Suprapubic skin (tissue), 3 donors: ENCODE results near the gene WNT9A.

Experiments
- POLR2A ChIP-seq, 2 donors: fragments of 450-650 bp; IDR thresholded peaks; one replicate each; pipeline ENCODE4 v1.6.1; 2017; ENCODE audit warnings: antibody characterized with exemption in 2 of 2, mild to moderate bottlenecking in 2 of 2, moderate library complexity in 2 of 2
- TF ChIP-seq, protein P1 (sequence below), 2 donors: fragments of 200-600 bp in 1 of 2; fragments of 450-650 bp in 1 of 2; sonication (generic) in 1 of 2; IDR thresholded peaks; one replicate each; pipeline ENCODE4 v1.5.1; 2016 to 2019; ENCODE audit warnings: antibody characterized with exemption in 2 of 2, mild to moderate bottlenecking in 1 of 2, moderate library complexity in 1 of 2

DNA sequence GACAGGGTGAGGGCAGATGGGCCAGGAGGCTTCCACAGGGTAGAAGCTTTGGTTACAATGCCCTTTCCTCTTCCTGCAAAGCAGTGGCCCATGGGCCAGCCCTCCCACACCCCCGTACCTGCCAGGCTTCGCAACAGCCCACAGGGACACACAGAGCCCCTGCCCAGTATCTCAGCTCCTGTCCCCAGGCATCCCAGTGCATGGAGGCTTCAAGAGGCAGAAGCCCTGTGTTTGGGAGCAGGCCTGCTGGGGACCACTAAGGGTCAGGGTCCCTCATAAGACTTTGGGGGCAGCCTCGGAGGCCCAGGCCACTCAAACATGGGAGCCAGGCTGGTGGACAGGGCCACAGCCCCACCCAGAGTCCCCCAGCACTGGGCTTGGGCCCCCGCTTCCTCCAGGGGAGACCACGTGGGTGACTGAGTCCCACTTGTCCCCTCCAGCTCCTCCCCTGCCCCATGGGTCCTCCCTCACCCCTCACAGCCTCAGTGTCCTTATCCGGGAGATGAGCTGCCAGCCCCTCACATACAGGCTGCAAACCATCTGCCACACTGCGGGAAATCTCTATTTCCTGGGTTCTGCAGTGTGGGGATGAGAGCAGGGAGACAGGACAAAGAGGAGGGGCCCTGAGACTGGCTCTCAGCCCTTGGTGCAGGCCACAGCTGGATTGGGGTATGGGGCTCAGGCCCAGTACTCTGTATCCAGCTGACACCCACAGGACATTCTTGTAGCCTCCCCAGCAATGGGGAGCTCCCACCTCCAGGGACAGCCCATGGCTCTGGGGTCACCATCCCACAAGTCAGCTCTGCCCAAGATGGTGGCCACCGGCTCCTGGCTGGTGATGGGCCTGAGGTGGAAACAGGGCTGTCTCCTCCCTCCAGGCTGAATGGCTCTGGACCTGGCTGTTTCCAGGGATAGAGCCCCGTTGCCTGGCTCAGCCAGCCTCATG lies 50.7 kb downstream of the WNT9A start:
- TF ChIP-seq, protein P1, sequence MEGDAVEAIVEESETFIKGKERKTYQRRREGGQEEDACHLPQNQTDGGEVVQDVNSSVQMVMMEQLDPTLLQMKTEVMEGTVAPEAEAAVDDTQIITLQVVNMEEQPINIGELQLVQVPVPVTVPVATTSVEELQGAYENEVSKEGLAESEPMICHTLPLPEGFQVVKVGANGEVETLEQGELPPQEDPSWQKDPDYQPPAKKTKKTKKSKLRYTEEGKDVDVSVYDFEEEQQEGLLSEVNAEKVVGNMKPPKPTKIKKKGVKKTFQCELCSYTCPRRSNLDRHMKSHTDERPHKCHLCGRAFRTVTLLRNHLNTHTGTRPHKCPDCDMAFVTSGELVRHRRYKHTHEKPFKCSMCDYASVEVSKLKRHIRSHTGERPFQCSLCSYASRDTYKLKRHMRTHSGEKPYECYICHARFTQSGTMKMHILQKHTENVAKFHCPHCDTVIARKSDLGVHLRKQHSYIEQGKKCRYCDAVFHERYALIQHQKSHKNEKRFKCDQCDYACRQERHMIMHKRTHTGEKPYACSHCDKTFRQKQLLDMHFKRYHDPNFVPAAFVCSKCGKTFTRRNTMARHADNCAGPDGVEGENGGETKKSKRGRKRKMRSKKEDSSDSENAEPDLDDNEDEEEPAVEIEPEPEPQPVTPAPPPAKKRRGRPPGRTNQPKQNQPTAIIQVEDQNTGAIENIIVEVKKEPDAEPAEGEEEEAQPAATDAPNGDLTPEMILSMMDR (IDR thresholded peaks at IDR 0.05) = no peak
- TF ChIP-seq POLR2A (IDR thresholded peaks at IDR 0.05) = no peak
